IPS DF 19.7 (cell line): Measurements from ENCODE around the gene ITGB3.
A peak's percentile ranks its signal among the peaks of the same experiment; 100 is the strongest.

Experiments
- DNase-seq: peaks from one replicate; pipeline ENCODE4 v3.0.0-alpha.2; 2013; ENCODE audit warnings: low read depth, low spot score

Gene ITGB3

GRCh38 chr17:47299239-47299910 lies 45.7 kb downstream of the ITGB3 start:
- no peak for DNase-seq

DNA sequence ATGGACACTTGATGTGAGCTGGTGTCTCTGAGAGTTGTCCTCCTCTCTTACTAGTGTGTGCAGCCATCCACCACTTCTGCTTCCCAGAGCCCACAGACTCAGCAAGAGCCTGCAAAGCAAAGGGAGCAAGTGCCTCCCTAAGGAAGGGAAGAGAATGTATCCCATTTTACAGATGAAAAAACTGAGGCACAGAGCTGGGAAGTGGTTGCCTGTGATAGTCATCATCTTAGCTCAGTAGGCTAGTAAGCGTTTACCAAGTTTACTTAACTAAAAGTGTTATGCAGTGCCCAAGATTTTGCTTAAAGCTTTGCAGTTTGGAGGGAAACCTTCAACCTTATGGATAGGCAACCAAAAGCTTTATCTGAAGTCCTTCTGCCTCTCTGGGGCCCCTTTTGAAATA lies 47.1 kb downstream of the ITGB3 start:
- DNase-seq, result no peak

- DNase-seq, result no peak
Measured at GRCh38 chr17:47301161-47301560, 47.5 kb downstream of the ITGB3 start.

- DNase-seq, result no peak
Measured at GRCh38 chr17:47301831-47302230, 48.2 kb downstream of the ITGB3 start.

- DNase-seq, result no peak
Measured at GRCh38 chr17:47304186-47304585, 50.6 kb downstream of the ITGB3 start.

DNA sequence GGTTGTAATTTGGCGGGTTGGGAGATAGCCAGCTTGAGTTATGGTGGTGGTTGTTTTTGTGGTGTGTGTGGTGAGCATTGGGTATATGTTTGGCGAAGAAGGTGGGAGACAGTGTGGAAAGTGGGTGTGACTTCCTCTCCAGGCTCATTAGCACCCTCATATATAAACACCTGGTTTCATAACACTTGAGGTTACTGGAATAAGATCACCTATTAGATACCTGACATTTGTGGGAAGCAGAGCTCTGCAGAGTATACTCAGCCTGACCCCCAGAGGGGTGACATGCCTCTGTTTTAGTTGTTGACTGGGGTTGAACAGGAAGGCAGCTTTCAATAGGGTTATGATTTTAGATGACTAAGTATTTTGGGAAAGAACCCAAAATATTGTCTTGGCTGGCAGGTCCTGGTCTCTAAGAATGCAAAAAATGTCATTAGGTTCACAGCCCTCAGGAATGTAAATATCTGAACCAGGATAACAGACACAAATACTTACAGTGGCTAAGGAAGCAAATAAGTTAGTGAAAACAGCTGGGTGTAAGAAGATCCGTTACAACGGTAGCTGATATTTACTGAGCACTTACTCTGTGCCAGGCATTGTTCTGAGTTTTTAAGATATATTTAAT lies 51.8 kb downstream of the ITGB3 start:
- no peak for DNase-seq

GRCh38 chr17:47310186-47310733 lies 56.6 kb downstream of the ITGB3 start:
- DNase-seq, result no peak

DNA sequence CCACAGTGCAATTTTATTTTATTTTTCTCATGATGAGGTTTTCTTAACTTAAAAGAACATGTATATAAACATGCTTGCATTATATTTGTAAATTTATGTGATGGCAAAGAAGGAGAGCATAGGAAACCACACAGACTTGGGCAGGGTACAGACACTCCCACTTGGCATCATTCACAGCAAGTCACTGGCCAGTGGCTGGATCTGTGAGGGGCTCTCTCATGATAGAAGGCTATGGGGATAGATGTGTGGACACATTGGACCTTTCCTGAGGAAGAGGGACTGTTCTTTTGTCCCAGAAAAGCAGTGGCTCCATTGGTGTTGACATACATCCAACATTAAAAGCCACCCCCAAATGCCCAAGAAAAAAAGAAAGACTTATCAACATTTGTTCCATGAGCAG lies 57.8 kb downstream of the ITGB3 start:
- no peak for DNase-seq

- no peak for DNase-seq
Measured at GRCh38 chr17:47315451-47316266, 62.0 kb downstream of the ITGB3 start.

DNA sequence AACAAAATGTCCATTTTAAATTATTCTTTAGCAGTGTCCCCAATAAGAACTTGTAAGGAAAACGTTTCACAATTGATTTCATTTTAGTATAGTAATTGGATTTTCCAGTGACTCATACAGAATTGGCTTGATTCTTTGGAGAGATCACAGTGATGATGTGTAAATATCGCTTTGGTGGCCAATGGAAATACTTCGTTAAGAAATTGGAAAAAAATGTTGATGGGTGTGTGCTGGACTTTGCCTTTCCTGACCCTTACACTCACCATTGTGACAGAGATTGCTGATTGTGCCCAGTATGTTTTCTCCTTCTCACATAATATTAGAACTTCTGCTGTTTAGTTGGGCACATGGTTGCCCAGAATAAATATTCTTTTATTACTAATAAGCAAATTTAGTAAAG lies 62.7 kb downstream of the ITGB3 start:
- DNase-seq, result no peak

- no peak for DNase-seq
Measured at GRCh38 chr17:47317119-47317518, 63.5 kb downstream of the ITGB3 start.

- DNase-seq, result no peak
Measured at GRCh38 chr17:47318197-47318918, 64.7 kb downstream of the ITGB3 start.

DNA sequence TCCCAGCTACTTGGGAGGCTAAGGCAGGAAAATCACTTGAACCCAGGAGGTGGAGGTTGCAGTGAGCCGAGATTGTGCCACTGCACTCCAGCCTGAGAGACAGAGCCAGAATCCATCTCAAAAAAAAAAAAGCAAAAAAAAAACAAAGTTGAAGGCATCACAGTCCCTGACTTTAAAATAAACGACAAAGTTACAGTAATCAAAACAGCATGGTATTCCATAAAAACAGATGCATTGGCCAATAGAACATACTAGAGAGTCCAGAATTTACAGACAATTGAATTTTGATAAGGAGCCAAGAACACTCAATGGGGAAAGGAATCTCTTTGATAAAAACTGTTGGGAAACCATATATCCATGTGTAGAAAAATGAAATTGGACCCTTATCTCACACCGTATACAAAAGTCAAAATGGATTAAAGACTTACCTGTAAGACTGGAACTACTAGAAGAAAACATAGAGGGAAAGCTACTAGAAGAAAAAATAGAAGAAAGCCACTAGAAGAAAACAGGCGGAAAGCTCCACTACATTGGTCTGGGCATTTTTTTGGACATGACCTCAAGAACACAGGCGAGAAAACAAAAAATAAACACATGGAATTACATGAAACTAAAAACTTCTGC lies 67.4 kb downstream of the ITGB3 start:
- no peak for DNase-seq

DNA sequence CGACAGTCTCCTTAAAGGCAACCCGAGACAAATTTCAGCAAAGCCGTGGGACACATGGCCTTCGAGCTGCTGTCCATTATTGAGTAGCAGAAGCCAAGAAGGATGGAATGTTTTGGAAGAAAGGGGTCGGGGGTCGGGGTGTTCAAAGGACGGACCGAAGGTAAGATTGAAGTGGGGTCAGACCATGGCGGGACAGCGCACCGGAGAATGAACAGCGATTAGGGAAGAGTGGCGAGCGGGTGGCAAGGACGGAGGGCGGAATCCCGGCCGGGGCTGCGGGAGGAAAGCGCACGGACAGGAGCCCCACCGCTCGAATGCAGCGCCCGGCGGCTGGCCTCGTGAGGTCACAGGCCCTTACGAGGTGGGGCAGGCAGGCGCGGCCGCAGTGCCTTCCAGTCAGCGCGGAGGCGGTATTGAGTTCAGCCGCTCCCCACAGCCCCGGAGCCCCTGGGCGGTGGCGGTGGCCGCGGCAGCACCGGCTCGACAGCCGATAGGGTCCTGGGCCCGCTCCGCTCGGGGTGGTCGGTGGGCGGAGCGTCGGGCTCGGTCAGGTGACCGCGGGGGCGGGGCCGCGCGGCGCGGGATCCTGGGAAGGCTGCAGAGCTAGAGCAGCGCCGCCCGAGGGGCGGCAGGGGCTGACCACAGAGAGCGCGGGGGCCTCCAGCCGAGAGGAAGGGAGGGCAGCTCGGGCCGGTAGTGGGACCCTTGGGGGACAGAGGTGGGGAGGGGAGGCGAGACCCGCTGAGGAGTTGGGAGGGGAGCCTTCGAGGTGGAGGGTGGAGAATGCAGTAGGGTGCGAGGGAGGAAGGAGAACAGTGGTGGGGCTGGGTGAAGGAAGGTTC lies 70.0 kb downstream of the ITGB3 start, which contains the start of gene EFCAB13:
TSS of gene EFCAB13 (plus strand) at position 574 of the 842 bp plus-strand sequence. CDS start 4,399 bp downstream, outside the sequence.
- peak; percentile 74 for DNase-seq

DNA sequence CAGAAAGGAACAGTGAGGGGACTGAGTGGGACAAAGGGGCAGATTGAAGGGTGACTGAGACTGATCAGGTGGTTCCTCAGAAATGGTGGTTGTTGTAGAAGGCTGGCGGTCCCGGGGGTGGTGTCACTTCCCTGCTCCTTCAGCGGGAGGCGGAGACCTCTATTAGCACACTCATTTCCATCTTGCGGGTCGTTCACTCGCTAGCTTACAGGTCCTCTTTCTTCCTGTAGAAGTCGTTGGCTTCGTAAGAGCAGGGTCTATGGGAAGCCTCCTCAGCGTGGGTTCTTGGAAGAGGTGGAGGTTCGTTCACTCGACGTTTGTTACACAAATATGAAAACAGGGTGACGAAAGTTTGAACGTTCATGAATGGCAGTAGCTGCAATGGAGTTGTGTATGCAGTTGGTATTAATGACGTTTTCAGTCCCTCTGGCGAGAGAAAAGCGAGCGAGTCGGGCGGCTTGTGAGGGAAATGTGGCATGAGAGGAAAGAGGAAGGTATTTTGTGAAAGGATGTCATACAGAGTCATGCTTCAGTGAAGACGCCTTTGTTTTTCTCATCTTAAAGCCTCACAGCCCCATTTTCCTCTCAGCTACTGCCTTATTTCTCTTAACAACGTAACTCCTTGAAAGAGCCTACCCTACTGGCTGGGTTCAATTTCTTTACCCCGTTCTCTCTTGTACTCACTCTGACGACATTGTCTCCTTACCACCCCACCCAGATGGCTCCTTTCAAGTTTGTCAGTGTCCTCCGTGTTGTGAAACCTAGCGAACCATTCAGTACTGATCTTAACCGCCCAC lies 70.8 kb downstream of the ITGB3 start:
- no peak for DNase-seq

GRCh38 chr17:47325176-47325575 lies 71.5 kb downstream of the ITGB3 start:
- DNase-seq, result no peak

- no peak for DNase-seq
Measured at GRCh38 chr17:47330548-47330947, 76.9 kb downstream of the ITGB3 start.

DNA sequence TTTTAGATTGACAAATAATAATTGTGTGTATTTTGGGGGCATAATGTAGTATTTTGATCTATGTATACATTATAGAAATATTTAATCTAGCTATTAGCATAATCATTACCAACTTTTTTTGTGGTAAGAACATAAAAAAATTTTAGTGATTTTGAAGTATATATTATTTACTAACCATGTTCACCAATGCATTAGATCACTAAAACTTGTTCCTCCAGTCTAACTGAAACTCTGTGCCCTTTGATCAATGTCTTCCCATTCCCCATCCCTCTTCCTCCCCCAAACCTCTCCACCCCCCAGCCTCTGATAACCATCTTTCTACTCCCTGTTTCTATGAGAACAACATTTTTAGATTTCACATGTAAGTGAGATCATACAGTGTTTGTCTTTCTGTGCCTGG lies 78.7 kb downstream of the ITGB3 start:
- no peak for DNase-seq
